Bronchial epithelial cell (primary cell): ENCODE data around the gene HOXB9. TPM values are rescaled to one million over a fixed set of nuclear protein-coding genes. Genes with fewer than 3 reads are reported as not detected.

Experiments
- DNase-seq: peaks from one replicate; pipeline ENCODE4 v3.0.0-alpha.2; 2010; ENCODE audit warnings: low read depth
- FAIRE-seq: peaks from 2 replicates; lab custom pipeline; 2011; peaks lifted over from hg19 to GRCh38; lab: Jason Lieb, UNC
- H3K27me3 ChIP-seq: 2 replicates; pipeline ENCODE4 v1.5.1; 2011; ENCODE audit warnings: low read length; ENCODE audit not compliant: control insufficient read depth, insufficient read depth
- H3K36me3 ChIP-seq: 2 replicates; pipeline ENCODE4 v1.5.1; 2011; ENCODE audit warnings: low read length; ENCODE audit not compliant: control insufficient read depth, insufficient read depth
- H3K4me3 ChIP-seq: 2 replicates; pipeline ENCODE4 v1.5.1; 2011; ENCODE audit warnings: mild to moderate bottlenecking, low read depth, low read length, control low read depth
- total RNA-seq: library from RNA; depleted of rRNA; stranded (reverse); fragments of >200 nt; gene quantifications from 2 replicates; pipeline ENCODE4 v1.2.1, GENCODE V29; 2014
- TF ChIP-seq, protein P1 (sequence below): IDR thresholded peaks from 2 replicates; pipeline ENCODE4 v1.5.1; 2011; ENCODE audit warnings: mild to moderate bottlenecking, moderate library complexity, low read length, control low read depth, inconsistent platforms; ENCODE audit not compliant: insufficient read depth, severe bottlenecking

Gene HOXB9
- total RNA-seq, 1 donor from 2014 or later: not detected

GRCh38 chr17:48644910-48645557 is 18.9 kb upstream of the HOXB9 start:
- TF ChIP-seq, protein P1, sequence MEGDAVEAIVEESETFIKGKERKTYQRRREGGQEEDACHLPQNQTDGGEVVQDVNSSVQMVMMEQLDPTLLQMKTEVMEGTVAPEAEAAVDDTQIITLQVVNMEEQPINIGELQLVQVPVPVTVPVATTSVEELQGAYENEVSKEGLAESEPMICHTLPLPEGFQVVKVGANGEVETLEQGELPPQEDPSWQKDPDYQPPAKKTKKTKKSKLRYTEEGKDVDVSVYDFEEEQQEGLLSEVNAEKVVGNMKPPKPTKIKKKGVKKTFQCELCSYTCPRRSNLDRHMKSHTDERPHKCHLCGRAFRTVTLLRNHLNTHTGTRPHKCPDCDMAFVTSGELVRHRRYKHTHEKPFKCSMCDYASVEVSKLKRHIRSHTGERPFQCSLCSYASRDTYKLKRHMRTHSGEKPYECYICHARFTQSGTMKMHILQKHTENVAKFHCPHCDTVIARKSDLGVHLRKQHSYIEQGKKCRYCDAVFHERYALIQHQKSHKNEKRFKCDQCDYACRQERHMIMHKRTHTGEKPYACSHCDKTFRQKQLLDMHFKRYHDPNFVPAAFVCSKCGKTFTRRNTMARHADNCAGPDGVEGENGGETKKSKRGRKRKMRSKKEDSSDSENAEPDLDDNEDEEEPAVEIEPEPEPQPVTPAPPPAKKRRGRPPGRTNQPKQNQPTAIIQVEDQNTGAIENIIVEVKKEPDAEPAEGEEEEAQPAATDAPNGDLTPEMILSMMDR: no peak
- FAIRE-seq (no peak), DNase-seq (no peak)
- H3K27me3 ChIP-seq: peaks cover 69% of the 10 kb centered on the region
- no peaks in the 10 kb centered on the region for H3K36me3 ChIP-seq
- H3K4me3 ChIP-seq: no peak overlapping the region

DNA sequence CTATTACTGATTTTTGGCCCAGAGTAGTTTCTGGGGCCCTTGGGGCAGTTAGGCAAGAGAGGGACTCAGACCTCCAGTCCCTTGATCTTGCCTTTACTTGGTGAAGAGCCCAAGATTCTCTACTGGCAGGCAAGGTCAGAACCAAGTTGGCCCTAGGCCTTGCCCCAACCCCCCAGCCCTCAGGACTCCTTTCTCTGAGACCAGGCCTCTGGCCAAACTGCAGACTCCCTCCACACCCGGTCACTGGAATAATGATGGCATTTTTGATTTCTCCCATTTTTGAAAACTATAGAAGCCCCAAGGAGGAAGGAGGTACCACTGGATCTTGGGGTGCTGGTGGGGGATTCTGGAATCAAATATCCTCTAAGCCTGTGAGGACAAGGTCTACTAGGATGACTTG is 18.0 kb upstream of the HOXB9 start:
- FAIRE-seq (no peak), DNase-seq (no peak)
- H3K4me3 ChIP-seq: no peak overlapping the region
- TF ChIP-seq, protein P1: no peak
- H3K27me3 ChIP-seq: peaks cover 75% of the 10 kb centered on the region
- no peaks in the 10 kb centered on the region for H3K36me3 ChIP-seq

- H3K4me3 ChIP-seq: no peak overlapping the region
- FAIRE-seq: no peak
- peaks cover 77% of the 10 kb centered on the region for H3K27me3 ChIP-seq
- TF ChIP-seq, protein P1: no peak
- DNase-seq: no peak
- no peaks in the 10 kb centered on the region for H3K36me3 ChIP-seq
These were observed 17.5 kb upstream of the HOXB9 start for GRCh38 chr17:48643697-48644012.

GRCh38 chr17:48642843-48643696 is 16.9 kb upstream of the HOXB9 start:
- TF ChIP-seq, protein P1: no peak
- no peak for DNase-seq
- Histone ChIP-seq H3K36me3 (no peaks in the 10 kb centered on the region), H3K27me3 (peaks cover 76% of the 10 kb centered on the region), H3K4me3 (no peak overlapping the region)
- no peak for FAIRE-seq

GRCh38 chr17:48642059-48642842 is 16.1 kb upstream of the HOXB9 start:
- H3K27me3 ChIP-seq: peaks cover 77% of the 10 kb centered on the region
- TF ChIP-seq, protein P1: no peak
- H3K36me3 ChIP-seq: no peaks in the 10 kb centered on the region
- H3K4me3 ChIP-seq: no peak overlapping the region
- FAIRE-seq (no peak), DNase-seq (no peak)
